Stimulated activated naive CD4-positive, alpha-beta T cell (primary cell): ENCODE data around the gene FMNL3.
A peak's percentile ranks its signal among the peaks of the same experiment; 100 is the strongest.

Source experiments
- DNase-seq, 6 experiments: peaks; one replicate each; lab custom pipeline; 2025; lab: John Stamatoyannopoulos, UW

The FMNL3 gene

DNA sequence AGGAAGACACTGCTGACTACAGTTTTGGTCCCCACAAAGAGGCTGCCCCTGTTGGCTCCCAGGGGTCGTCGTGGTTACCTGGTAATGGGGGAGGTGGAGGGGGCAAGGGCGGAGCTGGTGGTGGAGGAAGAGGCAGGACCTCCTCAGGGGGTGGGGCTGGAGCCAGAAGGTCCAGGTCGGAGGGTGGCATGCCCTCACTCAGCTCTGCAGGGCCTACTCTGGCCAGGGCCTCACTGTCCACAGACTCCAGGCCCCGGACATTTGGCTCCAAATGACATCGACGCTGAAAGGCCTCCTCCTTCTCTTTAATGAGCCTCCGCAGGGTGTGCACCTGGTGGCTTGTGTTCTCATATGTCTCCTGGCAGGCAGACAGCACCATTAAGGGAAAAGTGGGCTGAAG lies 55.4 kb downstream of the FMNL3 start:
- DNase-seq: no peak

DNA sequence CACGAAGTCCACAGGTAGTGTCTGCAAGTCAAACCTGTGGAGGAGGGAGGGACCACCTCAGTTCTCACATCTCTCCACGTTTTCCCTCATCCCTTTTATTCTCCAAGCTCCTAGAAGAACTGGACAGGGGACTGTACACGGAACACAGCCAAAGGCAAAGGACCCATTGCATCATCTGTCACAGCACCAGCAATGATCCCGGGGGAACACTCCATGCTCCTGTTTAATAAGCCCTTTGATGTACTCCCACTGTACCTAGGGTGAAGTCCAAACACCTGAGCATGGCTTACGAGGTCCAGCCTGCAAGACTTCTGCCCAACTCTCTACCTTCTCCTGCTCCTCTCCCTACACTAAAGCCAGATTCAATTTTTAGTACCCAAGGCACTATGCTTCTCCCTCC lies 57.3 kb downstream of the FMNL3 start:
- no peak for DNase-seq

DNA sequence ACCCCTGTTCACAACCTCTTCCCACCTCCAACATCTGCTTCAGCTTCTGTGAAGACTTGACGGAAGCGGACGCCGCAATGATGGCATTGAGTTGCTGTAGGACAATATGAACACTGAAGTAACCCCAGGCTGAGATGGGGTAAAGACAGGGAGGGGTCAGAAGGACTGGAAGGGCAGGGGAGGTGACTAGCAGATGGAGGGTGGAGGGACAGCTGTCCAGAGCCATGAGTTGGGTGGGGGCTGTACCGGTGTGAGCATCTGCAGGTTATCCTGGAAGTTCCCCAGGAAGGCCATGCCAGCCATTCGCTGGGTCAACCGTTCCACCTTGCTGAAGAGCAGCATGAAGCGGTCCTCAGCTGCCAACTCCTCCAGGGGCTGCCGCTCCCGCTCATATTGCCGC lies 57.8 kb downstream of the FMNL3 start:
- no peak for DNase-seq

DNA sequence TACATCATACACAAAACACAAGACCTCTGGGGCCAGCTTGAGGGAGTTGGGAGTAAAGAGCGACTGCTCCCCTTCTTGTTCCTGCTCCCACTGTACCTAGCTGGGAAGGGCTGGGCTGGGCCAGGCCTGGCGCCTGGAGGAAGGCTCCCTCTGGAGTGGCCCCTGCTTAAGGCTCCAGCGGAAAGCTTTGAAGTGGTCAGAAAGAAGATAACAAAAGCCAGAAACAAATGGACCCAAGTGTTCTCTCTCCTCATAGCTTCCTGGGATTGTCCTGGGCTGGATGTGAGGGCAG lies 58.5 kb downstream of the FMNL3 start:
- DNase-seq: no peak

DNA sequence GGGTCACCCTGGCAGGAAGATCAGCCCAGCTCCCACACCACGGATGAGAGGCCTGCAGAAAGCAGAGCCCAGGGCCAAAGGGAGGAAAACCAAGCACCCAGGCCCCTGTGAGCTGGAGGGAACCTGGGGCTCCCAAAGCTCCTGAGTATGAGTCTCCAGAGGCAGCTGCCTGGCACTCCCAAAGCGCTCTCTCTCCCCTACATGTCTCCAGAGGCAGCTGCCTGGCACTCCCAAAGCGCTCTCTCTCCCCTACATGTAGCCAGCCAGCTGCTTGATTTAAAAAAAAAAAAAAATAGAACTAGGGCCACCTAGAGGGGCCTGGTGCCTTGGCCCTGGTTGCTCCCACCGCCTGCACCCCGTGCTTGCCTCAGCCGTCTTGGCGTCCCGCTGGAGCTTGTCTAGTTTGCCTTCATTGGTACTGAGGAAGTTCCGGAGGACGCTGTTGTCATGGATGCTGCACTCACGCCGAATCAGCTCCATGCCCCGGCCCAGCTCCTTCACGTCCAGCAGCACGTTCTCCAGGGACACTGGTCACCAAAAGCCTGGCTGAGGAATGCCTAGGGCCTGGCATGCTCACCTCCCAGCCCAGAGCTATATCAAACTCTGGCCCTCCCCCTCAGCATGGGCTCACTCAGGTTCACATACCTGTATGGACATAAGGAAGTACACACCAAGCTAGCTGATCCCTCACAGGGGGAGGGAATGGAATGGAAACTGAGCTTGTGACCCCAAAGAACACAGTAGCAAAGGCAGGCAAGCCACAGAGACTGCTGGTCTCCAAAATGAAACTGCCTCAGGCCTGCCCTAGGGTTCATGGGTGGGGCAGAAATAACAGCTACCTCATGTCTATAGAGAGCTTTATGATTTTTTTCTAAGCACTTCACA lies 59.1 kb downstream of the FMNL3 start:
- DNase-seq: no peak

DNA sequence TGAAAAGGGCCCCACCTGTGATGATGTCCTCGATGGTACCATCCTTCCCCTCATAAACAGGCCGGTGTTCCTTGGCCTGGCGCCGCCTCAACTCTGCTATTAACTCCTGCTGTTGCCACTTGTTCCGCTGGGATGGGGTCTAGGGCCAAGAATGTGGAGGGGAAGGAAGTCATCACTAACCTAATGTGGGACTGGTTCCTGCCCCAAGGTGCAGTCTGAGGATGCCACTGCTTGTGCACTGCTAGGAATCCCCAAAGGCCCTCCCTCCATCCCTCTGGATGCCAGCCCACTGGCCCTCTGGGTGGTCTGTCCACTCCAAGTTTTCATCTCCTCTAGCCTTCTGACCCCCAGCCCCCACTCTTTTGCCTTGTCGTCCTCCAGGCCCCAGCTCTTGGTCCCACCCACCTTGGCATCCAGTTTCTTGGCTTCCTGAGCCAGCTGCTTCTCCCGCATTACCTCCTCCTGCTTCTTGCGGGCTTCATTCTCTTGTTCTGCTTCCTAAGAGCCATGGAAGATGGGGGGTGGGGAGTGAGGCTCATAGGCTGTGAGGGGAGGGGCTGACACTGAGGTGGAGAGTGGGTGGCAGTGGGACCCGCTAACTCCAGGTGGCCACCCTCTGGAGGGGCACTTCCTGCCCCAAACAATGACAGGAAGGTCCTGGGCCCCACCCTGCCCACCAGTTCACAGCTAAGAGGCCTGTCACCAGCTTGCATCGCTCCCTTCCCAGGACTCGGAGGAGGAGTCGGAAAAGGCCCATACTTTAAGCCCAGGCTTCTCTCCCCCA lies 60.1 kb downstream of the FMNL3 start:
- DNase-seq: no peak

DNA sequence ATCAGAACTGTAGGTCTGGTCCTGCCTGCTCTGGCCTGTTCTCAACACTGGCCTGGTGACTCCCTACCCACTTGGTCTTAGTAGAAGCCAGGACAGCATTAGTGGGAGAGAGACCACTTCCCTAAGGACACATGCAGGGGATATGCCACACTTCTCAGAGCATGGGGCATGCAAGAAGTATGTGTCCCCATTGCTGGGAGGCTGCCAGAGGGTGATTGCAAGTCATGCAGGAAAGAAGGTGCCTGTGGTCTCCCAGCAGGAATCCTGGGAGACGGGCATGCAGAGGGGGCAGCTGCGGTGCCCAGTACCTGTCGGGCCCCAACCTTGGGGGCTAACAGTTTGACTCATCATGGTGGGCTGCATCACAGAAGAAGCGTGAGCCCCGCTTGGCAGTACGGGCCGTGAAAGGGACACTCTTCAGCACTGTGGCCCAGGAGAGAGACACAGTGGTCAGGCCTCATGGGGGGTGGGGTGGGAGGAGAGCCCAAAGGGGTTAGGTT lies 60.8 kb downstream of the FMNL3 start:
- DNase-seq: no peak

DNA sequence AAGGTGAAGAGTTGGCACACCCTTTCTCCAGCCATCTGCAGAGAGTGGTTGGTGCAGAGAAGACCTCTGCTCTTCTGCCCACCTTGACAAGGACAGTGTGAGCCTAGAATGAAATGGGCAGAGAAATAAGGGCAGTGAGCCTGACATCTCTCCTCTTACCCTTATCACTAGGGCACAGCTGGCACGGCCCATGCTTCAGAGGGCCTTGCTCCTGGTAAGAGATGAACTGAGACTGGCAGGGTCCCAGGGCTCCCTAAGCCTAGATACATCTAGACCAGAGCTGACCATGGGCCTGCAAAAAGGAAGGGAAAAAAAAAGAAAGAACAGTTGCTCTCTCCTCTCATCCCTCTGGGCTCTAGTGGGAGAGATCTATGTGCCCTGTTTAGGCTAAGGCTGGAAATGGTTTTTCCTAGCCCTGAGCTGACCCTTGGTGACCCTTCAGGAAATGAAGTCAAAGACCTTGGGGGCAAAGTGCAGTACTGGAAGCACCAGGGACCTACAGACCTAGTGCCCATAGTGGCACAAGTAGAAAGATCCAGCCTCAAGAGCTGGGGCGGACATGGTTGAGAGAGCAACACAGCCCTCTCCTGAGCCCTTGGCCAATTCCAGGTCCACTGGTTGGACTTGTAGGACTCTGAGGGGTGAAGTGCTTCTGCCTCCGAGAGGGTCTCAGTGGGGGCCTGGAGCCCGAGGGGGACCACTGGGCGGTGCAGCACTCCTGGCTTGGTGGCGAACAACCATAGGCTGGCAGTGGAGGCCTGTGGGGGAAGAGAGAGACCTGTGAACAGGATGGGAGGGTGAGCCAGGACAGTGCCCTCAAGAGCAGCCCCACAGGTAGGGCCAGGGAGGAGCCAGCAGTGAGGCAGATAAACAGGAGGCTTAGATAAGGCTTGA lies 61.8 kb downstream of the FMNL3 start:
- peak in 1 of 6 experiments; percentile 11 for DNase-seq

DNA sequence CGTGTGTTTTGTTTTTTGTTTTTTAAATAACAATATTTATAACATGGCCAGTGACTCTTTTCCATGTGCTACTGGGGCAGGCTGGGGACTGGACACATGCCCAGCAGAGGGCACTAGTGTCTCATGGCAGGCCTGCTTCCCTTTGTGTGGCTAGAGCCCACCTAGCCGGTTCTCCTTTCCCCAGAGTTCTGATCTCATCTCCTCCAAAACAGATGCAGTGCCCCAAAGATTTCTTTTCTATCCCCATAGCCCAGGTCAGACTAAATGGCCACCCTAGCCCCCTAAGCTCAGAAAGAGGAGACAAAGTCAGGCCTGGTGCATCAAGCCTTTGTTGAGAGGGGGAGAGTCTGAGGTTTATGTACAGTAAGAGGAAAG lies 62.6 kb downstream of the FMNL3 start:
- peak; percentile 65 to 87 (median 78) for DNase-seq

DNA sequence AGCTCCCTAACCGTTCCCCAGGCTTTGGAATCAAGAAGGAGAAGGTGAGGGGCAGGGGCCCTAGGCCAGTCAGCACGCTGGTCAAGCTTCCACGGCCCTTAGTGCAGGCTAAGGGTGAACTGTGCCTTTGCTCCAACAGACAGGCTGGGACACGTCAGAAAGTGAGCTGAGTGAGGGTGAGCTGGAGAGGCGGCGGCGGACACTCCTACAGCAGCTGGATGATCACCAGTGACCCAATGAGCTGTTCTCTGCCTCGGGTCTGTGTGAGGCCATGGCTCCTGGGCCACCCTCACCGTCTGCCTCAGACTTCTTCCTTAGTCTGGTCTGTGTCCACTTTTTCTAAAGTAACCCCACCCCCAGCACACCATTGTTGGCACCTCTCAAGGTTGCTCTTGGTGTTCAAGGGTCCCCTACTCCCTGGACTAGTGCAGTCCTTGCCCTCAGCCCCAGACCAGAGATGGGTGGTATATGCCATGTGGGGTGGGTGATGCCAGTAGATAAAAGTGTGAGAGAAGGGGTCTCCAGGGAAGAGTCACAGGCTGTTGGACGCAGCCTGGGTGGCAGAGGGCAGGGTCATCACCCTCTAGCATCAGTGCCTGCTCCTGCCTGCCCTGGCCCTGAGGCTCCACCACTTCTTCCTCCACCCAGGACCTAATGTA lies 63.1 kb downstream of the FMNL3 start:
- DNase-seq: no peak

DNA sequence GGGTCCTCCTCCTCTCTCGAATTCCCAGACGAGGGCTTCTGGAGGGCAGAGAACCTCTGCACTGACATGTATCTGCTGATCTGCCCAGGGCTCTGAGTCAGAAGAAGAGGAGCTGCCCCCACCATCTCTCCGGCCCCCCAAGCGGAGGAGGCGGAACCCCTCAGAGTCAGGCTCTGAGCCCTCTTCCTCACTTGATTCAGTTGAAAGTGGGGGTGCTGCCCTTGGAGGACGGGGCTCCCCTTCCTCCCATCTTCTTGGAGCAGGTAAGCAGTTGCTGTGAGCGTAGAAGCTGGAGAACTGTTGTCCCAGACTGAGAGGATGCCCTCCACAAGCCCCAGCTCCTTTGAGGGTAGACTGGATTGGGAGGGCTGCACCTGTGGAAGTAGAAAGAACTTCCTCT lies 64.1 kb downstream of the FMNL3 start:
- no peak for DNase-seq

DNA sequence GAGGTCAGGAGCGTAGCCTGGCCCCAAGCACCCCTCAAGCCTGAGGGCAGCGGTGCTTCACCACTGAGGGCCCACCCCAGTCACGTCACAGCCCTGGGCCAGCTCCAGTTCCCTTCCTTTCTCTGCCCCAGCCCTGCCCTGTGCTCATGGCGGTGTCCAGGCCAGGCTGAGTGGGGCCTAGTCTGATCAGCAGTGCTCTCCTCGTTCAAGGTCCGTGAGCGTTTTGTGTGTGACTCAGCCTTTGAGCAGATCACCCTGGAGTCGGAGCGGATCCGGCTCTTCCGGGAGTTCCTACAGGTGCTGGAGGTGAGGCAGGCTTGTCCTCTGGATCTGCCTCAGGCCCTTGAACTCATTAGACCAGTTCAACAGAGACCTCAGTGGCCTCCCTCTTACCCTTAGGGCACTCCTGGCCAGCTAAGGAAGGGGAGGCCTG lies 64.8 kb downstream of the FMNL3 start:
- no peak for DNase-seq

DNA sequence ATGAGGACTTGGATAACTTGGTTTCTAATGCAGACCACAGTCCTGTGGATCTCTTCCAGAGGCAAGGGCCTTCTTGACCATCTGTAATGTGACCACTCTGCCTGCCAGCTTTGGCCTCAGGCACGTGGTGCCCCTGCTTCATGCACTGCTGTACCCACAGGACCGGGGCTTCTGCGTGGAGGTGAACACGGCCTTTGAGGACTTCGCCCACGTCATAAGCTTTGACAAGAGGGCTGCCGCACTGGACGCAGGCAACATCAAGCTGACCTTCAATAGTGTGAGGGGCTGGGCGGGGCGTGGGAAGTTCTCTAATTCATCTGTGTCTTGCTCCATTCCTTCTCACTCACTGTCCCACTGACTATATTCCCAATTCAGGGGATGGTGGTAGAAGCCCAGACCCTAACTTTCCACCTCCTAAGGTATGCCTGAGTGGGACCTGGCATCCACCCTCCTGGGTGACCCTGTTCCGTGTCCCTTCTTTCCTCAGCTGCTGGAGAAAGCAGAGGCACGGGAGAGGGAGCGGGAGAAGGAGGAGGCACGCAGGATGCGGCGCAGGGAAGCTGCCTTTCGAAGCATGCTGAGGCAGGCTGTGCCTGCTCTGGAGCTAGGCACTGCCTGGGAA lies 65.3 kb downstream of the FMNL3 start:
- DNase-seq: no peak

DNA sequence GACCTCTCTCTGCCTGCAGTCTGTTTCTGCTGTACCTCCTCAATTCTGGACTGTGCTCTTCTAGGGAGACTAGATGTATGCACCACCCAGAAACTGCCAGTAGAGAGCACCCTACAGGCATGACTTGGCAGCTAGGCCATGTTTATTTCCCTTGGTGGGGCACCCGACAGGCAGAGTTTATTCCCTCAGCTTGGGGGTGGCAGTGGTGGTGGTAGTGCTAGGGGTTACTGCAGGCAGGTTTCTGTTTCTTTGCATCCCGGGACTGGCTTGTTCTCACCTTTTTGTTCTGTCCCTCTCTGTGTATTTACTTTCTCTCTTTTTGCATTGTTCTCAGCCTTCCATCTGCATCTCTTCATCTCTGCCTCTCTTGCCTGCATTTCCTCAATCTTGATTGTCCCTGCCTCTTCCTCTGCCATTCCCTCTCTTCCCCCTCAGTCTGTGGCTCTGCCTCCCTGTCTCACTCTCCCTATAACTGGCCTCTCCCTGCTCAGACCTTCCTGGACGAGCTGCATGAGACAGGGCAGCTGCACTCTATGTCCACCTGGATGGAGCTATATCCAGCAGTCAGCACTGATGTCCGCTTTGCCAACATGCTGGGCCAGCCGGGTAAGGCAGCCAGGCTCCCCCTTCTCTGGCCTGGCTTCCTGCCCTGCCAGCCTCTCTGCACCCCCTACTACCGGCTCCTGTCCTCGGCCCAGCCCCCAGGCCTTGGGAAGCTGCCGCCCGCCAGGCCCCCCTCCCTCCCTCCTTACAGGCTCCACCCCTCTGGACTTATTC lies 70.0 kb downstream of the FMNL3 start:
- DNase-seq: peak; percentile 22 to 61 (median 52)

DNA sequence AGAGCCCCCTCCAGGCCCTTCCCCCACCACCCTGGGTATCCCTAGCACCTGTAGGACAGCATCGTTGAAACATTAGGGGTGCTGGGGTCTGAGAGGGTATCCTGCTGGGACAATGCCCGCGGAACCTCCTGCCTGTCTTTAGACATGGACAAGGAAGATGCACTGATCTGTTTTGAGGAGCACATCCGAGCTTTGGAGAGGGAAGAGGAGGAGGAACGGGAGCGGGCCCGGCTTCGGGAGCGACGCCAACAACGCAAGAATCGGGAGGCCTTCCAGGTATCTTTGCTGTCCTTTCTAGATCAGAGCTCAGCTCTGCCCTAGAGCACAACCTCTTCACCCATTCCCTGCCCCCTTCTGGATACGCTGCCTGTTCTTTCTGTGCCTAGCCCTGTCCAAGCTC lies 70.6 kb downstream of the FMNL3 start:
- DNase-seq: no peak

DNA sequence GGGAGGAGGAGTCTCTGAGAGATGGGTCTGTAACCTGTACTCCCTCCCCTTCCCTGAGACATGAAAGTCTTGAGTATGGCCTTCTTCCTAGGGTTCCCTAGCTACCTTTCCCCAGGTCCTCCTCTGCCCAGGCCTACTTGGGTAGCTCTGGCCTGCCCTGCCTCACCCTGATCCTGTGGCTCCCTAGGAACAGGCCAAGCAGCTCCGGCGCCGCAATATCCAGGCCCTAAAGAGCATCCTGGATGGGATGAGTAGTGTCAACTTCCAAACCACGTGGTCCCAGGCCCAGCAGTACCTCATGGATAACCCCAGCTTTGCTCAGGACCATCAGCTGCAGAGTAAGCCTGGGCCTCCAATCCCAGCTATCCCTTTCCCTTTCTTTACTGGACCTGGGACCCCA lies 71.5 kb downstream of the FMNL3 start:
- no peak for DNase-seq

DNA sequence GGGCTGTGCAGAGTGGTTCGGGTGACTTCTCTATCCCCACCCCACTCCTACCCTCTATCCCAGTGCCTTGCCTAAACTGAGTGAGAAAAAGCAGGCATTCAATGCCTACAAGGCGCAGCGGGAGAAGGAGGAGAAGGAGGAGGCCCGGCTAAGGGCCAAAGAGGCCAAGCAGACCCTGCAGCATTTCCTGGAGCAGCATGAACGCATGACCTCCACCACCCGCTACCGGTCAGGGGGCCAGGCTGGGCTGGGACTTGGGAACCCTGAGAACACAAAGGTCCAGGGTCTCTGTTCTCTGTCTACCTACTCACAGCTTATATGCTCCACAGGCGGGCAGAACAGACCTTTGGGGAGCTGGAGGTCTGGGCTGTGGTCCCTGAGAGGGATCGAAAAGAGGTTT lies 72.2 kb downstream of the FMNL3 start:
- no peak for DNase-seq

DNA sequence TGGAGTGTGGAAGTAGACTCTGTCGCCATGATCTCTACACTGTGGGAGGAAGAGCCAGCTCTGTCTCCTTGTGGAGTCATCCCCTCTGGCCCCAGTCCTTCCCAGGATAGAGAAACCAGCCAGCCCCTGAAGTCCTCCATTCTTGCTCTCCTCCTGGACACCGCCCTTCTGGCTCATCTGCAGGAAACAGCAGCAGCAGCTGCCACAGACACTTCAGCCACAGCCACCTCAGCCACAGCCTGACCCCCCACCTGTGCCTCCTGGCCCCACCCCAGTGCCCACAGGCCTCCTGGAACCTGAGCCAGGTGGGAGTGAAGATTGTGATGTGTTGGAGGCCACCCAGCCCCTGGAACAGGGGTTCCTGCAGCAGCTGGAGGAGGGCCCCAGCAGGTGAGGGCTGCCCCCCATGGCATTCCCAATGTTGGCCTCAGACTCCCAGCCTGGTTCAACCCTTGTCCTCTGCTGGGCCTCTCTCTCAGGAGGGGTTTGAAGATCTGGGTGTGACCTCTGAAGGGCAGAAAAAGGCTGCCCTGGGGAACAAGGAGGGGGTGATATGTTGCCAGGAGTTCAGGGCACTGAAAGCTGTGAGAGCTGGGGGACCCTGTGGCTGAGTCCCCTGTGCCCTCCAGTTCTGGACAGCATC lies 73.4 kb downstream of the FMNL3 start:
- no peak for DNase-seq

DNA sequence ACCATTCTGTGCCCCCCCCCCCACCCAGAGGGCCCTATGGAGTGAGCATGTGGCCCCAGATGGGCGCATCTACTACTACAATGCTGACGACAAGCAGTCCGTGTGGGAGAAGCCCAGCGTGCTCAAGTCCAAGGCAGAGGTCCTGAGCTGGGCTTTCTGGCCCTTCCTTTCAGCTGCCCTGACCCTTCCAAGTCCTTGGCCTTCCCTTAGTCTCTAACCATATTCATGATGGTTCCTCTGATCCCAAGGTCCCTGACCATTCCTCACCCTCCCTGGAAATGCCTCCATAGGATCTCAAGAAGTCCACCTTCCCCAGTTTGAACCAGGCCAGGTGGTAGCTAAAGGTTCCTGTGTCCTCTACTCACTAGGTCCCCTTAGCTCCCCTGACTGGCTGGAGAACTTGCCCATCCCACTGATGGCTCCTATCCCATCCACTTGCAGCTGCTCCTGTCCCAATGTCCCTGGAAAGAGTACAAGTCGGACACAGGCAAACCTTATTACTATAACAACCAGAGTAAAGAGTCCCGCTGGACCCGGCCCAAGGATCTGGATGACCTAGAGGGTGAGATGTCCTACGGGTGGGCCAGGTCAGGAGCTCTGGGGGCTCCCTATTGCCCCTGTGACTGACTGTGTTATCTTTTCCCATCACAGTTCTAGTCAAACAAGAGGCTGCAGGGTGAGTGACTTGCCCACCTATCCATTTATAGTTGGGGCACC lies 74.1 kb downstream of the FMNL3 start:
- DNase-seq: no peak
